ENCODE data around the gene SSRP1.

- TF ChIP-seq CTCF (conservative IDR thresholded peaks at IDR 0.05 in 1 of 2, IDR thresholded peaks at IDR 0.05 in 1 of 2; ENCODE audit: low read depth in 1 of 2, low read length in 2 of 2): no peak
- TF ChIP-seq EZH2 (IDR thresholded peaks at IDR 0.05; ENCODE audit: low read length, missing control alignments): no peak
Observed at GRCh38 chr11:57300785-57301184, 34.9 kb downstream of the SSRP1 start.
